ENCODE measurements around the gene ARHGAP10.

The ARHGAP10 gene

DNA sequence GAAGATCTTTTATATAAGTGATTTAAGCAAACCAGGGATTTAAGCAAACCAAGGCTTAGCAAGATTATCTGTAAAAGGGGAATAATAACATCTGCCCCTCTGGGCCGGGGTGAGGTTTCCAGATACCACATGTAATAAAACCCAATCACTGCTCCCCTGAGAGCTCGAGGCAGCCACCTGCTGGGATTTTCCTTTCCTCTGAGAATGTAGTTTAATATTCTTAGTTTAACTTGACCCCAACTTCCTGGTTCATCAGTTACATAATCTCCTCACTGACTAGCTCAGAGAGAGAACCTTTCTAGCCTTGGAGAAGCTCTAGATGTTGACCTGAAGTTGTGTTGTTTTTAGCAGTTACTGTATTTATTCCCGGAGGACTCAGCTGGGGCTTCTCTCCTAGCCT is 322.4 kb downstream of the ARHGAP10 start:
- peak; percentile 35 for DNase-seq

DNA sequence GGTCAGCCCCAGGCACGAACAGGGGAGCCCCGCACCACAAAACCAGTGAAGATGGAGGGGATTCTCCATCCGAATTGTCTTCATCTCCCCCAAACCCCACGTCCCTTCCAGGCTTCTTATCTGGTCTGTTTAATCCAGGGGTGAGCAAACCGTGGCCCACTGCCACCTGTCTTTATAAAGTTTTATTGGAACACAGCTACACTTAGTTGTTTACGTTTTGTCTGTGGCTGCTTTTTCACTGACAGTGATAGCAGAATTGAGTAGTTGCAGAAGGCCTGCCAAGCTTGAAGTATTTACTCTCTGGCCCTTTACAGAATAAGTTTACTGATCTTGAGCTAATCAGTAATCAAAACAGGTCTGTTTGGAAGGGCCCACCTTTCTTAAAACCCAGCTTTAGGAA is 324.0 kb downstream of the ARHGAP10 start:
- no peak for DNase-seq

DNA sequence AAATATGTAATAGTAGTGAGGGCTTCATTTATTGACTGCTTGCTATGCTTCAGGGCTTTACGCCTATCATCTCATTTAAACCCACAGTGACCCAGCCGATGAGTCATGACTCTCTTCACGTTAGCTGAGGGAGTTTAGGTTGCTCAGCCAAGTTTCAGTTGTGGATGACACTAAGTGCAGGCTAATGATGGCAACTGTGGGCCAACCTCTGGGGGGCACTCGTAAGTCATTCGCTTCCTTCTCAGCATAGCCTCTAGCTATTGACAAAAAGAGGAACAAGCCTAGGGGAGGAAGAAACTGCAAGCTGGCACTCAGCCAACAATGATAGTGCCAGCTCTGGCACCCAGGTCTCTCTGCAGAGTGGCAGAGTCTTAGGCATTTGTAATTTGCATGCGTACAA is 325.0 kb downstream of the ARHGAP10 start:
- peak; percentile 74 for DNase-seq

DNA sequence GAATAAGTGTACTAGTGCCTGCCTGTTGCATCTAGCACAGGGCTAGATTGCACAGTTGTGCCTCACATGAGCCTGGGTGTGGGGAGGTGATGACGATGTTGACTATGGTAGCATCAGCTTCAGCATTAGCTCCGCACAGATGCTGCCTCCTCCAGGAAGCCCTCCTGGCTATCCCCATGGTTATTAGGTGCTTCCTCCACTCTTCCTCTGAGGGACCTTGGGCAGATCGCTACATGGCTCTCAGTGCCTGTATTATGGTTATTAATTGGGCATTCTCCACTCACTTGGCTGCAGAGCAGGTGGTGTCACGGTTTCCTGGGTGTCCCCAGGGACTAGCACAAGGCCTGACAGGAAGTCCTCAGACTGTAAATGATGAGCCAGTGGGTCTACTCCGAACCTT is 325.6 kb downstream of the ARHGAP10 start:
- no peak for DNase-seq

DNA sequence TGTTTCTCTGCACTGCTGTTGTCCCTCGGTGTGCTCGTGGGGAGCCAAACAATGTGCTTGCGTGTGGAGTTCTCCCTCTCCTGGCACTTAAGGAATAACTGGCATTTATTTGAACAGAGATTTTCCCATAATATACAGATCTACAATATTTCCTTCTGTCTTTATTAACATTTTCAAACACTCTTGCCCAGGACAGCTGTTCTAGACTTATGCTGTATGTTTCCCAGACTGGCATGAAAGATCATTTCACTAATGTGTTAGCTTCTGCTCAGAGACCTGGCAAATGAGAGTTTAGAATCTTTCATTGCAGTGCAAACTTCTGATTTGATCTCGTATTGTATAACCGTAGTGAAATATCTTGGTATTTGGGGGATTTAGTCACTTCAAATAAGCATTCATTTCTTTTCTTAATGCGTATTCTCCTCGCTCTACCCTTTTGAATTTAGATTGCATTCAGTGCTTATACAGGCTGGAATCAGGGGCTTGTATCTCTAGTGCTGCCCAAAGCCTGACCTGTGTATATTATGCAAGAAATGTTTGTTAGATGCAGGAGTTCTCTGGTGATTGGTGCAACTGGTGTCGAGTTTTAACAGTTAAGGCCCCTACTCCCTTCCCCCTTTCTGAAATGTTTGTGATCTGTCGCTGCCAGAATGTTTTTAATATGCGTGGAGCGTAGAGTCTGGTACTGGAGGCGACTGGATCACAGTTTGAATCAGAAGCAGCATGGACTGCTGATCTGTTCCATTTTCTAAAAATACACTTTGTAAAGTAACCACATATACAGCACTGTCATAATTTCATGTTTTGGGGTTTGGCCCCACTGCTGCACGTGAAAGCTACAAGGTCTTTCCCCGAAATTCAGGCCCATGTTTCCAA is 326.3 kb downstream of the ARHGAP10 start:
- DNase-seq = no peak

DNA sequence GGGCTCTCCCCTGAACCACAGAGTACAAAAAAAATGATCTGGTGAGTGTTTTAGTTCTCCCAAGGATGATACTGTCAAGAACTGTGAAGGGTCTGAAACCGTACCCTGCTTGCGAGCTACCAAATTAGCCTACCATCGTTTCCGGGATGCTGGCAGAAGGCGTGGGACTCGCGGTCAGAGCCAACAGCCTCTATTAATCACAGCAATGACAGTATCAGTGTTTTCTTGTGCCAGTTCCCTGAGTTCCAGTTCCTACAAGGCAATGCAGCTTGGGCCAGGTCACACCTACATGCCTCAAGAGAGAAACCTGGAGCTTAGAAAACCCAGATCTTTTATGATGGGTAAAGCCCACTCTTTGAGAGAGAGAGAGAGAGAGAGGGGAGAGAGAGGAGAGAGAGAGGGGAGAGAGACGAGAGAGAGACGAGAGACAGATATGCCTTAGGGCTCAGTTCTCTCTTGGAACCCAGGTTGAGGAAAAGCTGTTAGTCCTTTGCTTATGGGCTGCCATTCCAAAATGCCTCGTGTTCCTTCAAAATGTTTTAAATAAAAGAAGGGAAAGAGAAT is 327.8 kb downstream of the ARHGAP10 start:
- DNase-seq = no peak

DNA sequence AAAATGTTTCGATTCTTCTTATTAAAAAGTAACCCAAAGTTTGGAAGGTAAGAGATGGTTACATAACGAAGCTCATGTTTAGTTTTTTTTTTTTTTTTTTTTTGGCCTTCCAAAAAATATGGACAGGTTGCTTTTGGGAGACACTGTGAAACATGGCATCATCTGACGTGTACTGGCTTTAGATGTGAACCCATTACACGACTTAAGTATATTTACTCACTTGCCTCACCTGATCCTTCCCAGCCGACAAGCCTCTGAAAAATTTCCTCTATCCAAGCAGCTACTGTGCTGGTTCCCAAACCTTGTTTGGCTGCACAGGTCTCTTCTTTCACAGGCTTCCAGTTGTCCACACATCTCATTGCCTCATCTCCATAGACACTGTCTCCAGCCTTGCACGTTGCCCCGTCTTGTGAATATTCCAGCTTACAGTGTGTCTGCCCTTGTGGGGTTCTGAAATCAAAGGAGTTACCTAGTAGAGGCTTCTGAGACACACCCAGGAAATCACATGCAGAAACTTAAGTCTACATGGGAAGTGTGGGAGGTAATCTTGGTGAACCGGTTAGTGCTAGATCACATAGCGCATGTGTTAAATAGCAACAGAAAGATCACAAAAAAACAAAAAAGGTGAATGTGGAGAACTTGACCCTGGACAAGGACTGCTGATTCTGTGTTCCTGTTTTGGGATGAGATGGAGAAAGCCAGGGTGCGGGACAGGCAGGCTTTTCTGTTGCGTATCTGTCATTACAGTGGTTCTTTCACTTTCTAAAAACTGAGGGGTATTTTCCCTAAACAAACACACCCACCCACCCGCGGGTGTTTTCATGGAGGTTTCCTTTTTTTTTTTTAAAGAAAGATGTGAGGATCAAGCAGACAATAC is 328.6 kb downstream of the ARHGAP10 start:
- peak; percentile 64 for DNase-seq

DNA sequence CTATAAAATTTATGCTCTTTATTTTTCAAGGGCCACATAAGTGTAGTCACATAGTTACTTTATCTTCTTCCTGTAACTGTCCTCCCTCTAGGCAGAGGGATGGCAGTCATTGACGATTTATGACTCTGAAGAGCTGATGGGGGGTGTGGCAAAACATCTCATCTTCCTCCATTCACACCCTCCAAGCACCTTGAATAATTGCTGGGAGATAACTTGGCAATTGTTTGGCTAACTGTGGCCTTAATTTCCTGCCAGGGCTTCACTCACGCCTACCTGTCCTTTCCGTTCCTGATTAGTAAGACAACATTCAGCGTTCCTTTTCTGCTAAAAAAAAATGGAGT is 329.2 kb downstream of the ARHGAP10 start:
- peak; percentile 34 for DNase-seq

DNA sequence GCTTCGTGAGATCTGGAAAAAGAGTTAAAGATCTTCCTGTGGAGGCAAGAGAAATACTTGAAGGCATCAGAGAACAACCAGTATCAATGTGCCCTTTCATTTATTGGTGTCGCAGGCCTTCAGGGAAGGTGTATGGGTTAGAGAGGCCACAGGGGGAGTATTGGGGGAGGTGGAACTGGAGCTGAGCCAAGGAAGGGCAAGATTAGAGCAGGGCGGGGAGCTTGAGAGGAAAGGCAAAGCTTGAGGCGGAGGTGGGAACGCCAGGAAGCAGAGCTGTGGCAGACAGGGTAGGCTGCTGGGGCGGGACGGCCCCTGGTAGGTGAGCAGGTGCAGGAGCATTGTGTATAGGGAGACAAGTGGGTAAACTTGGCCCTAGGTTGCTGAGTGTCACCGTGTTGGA is 329.9 kb downstream of the ARHGAP10 start:
- DNase-seq = no peak

DNA sequence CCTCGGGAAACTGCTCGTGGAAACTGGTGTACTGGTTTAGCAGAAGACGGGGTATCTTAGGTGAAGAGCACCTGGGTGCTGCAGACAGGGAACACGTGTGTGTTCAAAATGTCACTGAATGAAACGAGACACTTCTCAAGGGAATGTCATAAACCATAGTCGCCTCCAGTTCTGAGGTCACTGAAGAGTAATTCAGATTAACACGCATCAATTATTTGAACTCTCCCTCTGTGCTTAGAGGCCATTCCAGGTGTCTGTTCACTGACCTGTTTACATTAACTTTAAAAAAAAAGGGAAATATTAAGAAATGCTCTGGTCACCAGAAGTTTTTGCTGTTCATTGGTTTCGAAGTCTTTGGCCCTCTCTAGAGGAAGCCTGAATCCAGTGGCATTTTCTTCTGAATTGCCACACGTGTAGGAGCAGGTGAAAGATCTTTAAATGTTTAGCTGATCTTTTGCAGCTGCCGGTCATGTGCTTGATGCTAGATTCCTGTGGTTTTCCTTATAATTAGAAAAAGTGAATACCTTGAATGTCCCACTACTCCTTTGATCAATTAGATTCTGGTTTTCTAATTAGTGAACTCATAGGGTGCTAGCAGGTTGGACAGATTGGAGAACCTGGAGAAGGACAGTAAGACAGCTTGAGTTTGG is 330.5 kb downstream of the ARHGAP10 start:
- DNase-seq = no peak

DNA sequence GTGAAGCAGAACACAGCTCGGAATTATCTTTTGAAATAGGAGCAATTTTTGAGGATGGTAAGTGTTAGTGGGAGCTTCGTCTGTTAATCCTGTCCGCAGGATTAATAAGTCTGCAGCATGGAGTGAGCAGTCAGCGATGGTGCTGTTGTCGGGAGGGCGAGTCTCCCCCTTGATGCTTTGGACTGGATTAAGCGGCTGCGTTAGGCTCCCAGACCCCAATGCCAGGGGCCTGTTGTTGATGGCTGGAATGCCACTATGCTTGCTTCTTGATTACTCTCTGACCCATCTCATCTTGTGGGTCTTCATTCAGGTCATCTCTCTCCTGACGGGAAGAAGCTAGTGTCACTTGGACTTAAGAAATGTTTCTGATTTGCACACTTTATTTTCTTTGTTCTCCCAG is 332.6 kb downstream of the ARHGAP10 start:
- no peak for DNase-seq

DNA sequence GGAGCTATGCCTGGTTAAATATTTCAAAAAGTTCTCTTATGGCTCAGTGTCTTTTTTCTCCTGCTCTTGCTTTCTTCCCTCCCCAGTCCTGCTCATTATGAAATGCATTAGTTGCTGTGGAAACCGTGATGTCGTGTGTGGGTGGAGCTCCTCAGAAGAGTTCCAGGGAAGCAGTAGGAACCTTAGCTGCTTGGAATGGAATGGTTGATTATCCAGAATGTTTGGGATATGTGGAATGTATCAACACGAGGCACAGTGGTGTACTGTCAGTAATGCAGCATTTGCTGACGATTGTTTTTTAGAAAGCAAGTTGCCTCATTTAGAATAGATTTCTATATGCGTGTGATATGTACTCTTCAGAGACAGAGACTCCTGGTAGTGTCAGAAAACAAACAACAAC is 333.2 kb downstream of the ARHGAP10 start:
- no peak for DNase-seq

DNA sequence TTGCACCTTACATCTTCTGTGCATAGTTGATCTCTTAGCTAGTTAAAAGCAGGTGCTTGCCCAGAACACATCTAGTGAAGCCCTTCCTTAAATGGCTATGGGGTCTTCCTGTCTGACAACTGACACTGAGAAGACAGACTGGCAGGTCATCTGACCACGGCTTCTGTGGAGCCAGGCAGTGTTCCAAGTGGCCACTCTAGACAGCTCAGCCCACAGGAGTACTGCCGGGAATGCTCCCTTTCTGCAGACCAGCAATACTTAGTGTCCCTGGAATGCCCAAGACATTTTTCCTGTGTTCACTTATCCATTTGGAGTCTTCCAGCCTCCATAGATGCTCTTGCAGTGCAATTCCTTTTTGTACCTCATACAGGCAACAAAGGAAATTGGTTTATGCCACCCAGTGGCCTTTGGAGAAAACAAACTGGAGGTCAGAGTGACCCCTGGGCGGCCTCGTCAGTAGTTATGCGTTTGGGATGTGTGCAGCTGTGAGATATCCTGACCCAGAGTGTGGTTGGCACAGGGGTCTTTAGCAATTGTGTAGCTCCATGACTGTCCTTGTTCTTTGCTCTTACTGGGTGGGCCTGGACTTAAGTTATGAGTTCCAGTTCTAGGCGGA is 335.5 kb downstream of the ARHGAP10 start:
- DNase-seq = no peak

DNA sequence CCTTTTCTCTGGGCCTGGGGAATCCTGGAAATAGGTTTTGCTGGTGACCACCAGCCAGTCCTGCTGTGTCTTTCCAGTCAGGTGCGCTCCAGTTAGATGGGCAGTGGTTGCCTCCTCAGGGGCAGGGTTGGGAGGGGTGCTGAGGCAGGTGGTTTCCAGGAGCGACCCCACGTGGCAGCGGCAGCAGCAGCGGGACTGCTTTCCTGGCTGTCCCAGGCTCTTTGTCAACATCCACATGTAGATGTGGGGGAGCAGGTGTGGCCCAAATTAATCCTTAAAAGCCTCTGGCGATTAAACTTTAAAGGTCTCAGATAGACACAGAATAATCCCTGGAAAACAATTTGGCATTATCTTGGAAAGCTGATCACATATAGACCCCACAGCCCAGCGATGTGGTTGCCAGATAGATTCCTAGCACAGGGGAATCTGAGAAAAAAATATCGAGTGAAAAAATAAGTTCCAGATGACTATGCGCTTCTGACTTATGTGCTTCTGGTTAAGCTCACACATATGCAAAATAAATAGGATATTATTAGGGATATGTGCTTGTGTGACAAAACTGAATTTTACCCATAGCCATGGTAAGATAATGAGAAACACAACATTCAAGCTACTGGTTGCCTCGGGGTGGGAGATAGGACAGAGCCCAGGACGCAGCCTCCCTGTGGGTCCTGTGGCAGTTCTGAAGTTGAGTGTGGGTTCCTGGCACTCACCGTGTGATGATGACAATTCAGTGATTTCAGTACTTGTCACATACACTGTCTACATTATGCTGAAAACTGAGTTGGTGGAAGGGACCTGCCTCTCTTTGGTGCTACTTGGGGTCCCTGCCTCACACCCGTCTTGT is 336.4 kb downstream of the ARHGAP10 start:
- DNase-seq = no peak

DNA sequence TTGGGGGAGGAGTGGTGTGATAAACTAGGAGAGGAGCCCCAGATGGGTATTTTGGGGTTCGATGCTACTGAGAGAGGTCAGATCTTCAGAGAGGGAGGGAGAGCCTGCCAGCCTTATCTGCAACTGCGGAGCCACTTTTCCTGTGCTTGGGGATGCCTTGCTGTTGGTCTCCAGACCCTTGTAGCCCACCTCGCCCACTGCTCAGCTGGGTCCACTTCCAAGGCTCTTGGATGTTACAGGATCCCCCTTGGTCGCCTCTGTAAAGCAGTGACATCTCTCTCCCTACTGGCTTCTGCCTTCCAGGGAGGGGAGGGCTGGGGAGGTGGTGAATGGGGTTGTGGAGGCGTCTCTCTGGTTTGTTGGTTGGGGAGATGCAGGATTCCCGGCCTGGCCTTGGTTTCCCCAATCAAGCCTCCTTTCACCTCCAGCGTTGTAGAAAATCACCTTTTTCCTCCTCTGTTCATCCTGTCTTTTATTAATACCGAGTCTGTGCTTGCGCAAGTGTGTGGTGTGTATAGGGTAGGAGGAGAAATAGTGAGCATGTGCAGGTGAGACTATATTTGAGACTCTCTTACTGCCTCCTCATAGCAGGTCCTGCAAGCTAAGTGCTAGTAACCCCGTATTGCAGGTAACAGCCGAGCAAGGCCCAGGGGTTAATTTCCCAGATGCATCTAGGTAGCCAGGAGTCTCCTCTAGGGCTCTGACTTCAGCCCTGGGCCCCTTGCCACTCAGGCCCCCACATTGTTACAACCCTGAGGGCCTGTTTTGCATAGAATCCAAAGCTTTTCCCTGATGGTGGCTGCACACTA is 337.4 kb downstream of the ARHGAP10 start:
- DNase-seq = no peak

DNA sequence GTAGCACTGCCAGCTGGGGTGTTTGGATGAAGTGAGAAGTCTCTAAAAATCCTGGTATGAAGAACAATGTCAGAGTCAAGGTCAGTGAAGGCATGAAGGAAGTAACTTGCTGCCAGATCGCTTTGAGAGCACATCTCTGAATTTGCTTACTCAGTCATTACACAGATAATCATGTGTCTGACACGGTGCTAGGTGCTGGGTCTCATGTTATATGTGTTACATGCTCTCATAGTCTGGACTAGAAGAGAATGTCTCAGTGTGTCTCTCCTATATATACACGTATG is 337.9 kb downstream of the ARHGAP10 start:
- no peak for DNase-seq

DNA sequence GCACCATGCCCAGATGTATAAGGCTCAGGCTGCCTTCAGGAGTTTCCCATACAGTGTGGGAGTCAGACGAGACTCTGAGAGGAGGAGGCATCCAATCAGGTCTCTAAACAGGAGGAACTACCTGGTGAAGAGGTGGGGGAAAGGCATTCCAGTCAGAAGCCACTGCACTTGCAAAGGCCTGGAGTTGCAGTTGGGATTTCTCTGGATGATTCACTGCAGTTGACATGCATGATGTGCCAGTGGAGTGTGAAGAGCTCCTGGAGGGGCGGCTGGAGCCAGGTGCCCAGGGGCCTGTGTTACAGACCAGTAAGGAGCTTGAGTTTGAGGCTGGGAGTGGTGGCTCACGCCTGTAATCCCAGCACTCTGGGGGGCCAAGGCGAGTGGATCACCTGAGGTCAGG is 339.1 kb downstream of the ARHGAP10 start:
- no peak for DNase-seq

DNA sequence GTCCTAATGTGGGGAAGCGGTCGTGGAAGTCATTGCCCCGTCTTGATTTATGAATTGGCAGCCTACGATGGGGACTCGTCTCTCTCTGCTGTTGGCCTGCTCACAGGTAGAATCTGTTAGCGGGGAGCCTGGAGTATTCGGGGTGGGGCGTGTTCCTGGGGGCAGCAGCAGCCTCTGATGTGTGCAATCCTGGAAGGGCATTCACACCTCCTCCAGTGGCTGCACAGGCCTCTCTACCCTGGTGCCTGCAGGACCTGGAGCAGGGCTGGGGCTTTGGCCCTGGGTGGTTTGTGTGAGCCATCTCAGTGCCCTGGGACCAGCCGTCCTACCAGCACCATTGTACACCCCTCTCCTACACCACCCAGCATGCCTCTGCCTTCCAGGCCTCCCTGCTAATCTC is 340.9 kb downstream of the ARHGAP10 start:
- DNase-seq = no peak

DNA sequence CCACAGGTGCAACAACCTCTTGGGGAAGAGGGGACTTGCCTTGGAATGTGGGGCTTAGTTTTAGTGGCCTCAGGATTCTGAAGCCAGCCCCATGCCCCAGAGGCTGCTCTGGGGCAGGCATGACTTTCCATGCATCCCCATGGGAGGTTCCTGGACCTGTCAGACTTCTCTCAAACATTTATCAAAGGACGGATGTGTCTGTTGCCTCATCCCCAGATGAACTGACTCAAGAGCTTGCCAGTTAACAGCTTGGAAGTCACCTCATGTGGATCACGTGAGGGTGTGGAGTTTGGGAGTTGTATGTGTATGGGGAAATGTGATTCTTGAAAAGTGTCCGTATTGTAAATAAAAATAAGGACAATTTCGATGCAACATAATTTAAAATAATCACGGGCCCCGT is 341.5 kb downstream of the ARHGAP10 start:
- DNase-seq = no peak

DNA sequence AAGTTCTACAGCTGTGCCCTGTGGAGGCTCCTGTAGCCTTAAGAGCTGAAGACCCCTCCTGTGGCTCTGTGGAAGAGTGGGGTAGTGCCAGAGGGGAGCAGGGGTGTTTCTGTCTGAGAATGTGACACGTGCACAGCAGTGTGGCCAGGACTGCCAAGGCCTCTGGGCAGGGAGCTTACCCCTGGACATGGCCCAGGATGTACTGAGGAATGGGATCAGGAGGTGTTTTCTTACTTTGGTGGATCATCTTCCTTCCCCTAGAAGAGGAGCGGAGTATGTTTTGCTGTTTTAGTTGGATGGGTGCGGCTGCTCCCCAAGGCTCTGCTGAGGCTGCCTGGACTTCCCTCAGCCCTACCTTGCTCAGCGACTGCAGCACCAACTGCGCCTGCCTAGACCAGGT is 342.6 kb downstream of the ARHGAP10 start:
- DNase-seq = no peak

DNA sequence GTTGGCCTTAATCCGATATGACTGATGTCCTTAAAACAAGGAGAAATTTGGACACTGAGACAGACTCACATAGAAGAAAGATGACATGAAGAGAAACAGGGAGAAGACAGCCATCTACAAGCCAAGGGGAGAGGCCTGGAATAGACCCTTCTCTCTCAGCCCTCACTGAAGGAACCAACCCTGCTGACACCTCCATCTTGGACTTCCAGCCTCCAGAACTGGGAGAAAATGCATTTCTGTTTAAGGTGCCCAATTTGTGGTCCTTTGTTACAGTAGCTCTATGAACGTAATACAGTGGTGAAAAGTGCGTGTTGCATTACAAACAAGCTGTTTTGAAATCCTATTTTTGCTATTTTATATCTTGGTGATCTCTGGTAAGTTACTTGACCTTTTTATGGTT is 343.6 kb downstream of the ARHGAP10 start:
- DNase-seq = no peak
